Activated CD4-positive, CD25-positive, alpha-beta regulatory T cell treated with anti-CD3 and anti-CD28 coated beads, Interleukin-2, amount 50 U/mL, for 24 hours (primary cell): Measurements from ENCODE around the gene SUCLA2.
"Not testable (repeated sequence)": the region's sequence is repeated elsewhere in the genome, so short reads cannot be mapped to it uniquely, and the experiment has no call there.

Experiments
- ATAC-seq, 2 donors: fragments of 150-1000 bp; cut with Tn5 transposase; one replicate each; pipeline ENCODE4 v1.10.0; 2021; ENCODE audit warnings: mild to moderate bottlenecking in 1 of 2, moderate library complexity in 1 of 2

SUCLA2 gene

GRCh38 chr13:47990920-47991466 lies 10.1 kb downstream of the SUCLA2 start:
- no peak for ATAC-seq

DNA sequence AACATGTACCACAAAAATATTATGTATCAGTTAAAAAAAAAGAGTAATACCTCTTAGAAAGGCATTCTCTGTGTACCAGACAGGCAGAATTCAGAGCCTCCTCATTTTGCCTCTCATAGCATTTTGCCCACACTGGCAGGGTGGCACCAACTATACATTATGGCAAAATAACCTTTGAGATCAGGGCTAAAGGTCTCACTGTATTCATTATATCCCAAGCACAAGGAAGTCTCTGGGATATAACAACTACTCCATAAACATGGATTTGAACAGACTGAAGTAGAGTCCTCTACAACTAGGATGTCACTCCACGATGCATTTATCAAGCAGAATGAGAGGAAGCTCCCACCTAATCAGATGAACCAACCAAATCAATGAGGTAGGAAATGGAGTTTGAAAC lies 10.6 kb downstream of the SUCLA2 start:
- no peak for ATAC-seq

DNA sequence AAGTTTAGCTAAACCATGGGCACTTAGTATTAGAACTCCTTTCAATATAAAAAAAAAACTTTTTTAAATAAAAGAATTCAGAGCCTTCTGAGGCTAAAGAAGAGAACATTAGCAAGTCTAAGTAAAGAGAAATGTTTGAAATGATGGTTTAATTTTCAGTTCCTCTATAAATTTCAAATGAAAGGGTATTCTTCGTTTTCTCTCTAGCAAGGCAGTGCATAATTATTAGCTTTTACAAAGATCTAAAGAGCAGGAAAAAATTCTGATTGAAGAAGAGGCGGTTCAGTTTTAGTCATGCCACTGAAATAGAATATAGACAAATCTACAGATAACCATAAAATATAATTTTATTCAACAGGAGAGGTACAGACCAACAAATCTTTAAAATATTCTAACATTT lies 18.0 kb downstream of the SUCLA2 start:
- no peak for ATAC-seq

DNA sequence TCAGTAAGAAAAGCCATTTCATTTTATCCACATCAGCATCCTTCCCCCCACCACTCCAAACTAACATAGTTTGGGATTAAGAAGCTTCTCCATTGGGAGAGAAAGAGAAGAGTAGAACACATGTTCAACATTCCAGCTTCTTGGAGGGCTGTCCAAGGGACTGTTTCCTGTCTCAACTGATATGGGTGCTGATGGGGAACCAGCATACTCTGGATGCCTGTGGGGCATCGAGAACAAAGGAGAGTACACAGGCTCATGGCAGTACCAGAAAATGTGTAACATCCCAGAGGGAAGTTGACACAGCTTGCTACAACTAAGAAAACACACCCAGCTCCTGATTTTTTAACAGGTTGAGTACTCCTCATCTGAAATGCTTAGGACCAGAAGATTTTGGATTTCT lies 24.7 kb downstream of the SUCLA2 start:
- no peak for ATAC-seq

- no peak for ATAC-seq
Observed at GRCh38 chr13:47964863-47965262, 36.2 kb downstream of the SUCLA2 start.

DNA sequence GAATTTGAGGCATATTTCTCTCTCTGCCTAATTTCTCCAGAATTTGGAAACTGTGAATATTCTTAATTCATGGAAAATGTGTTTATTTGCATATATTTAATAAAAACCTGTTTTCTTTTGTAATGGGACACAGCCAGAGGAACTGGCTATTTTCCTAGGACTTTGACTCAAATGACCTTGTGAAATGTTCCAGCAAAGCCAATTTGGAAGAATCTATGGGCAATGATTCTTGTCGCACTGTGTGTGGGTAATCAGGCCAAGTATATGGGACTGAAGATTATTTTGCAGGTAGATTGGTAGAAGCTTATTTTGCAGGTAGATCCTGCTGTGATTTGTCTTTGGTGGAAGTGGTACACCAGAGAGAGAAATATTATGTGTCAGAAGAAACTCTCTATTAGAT lies 38.8 kb downstream of the SUCLA2 start:
- no peak for ATAC-seq

- no peak for ATAC-seq
Observed at GRCh38 chr13:47959468-47960247, 41.4 kb downstream of the SUCLA2 start.

GRCh38 chr13:47957073-47957472 lies 44.0 kb downstream of the SUCLA2 start:
- no peak for ATAC-seq

GRCh38 chr13:47955836-47956235 lies 45.2 kb downstream of the SUCLA2 start:
- no peak for ATAC-seq

DNA sequence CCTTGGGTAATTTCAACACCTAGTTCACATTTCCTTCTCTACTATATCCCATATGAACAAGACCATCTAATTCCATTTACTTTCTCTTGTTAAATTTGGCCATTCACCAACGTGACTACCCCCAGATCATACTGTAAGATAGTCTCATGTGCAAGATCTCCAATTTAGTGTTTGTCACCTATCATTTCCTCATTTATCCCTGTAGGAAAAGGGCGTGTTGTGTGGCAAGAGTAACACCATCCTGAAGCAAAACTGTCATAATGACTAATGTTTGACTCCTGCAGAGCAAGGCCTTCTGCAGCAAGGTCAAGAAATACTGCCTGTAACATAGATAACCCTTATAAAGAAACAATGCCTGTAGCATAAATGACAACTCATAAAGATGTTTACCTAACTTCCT lies 51.3 kb downstream of the SUCLA2 start:
- no peak for ATAC-seq

GRCh38 chr13:47945738-47946137 lies 55.3 kb downstream of the SUCLA2 start:
- ATAC-seq, result no peak

- not testable (repeated sequence) for ATAC-seq
Observed at GRCh38 chr13:47945146-47945545, 55.9 kb downstream of the SUCLA2 start.

GRCh38 chr13:47934371-47934770 lies 66.7 kb downstream of the SUCLA2 start:
- no peak for ATAC-seq

GRCh38 chr13:47932950-47933923 lies 67.8 kb downstream of the SUCLA2 start:
- no peak for ATAC-seq

GRCh38 chr13:47930649-47931165 lies 70.4 kb downstream of the SUCLA2 start:
- no peak for ATAC-seq

DNA sequence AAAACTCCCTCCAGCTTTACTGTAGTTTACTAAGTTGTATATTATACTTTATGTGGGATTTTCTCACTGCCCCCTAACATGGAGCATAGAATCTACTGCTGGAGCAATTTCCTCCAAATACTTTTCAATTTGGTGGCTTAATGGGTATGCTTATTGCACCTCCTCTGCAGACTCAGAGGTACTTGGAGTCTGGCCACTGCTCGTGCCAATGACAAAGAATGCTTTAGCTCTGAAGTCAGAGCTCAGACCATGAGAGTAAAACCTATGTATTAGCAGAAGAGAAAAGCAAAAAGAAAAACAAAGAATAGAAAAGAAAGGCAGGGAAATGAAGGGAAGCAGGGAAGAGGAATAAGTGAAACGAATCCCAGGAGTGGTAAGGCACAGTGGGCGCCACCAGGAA lies 71.9 kb downstream of the SUCLA2 start:
- ATAC-seq, result no peak

- no peak for ATAC-seq
Observed at GRCh38 chr13:47917022-47917574, 84.0 kb downstream of the SUCLA2 start.

GRCh38 chr13:47908197-47908902 lies 92.7 kb downstream of the SUCLA2 start:
- ATAC-seq, result no peak

DNA sequence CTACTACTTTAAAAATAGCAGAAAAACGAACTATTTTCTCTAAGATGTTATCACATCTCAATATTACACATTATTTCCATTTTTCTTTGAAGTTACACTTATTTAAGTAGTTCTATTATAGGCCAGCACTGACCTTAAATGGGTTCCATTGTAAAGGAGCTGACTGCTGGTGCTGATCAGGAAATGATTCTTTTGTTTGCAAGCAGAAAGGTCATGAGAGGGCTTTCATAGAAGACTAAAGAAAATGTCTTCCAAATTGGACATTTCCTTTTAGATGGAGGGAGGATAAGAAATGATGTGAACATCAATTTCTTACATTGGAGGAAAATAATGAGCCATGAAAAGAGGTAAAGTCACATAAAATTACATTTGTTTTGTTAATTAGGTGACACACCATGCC lies 96.2 kb downstream of the SUCLA2 start:
- no peak for ATAC-seq

GRCh38 chr13:47904241-47904640 lies 96.8 kb downstream of the SUCLA2 start:
- ATAC-seq, result no peak

DNA sequence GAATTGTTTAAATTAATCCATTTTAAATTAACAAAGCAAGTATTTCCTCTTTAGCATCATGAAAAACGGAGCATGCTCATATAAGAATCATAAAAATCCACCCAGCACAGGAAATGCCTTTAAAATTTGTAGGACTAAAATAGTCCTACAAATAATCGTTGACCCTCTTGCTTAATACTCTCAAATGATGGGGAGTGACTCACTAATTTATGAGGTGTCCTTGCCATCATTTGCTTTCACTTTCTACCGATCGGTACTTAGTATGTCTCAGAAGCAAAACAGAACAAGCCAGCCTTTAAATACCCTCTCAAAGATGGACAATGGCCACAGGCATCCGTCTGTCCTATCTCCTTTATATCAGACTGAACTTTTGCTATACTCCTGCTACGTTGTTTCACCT lies 97.2 kb downstream of the SUCLA2 start:
- peak; percentile 17 to 41 for ATAC-seq

GRCh38 chr13:47901441-47901840 lies 99.6 kb downstream of the SUCLA2 start:
- ATAC-seq, result no peak
